DMS153 treated with DMSO at 0.1 percent for 48 hours (cell line): ENCODE data around the gene NAA80.
"Not testable (repeated sequence)": the region's sequence is repeated elsewhere in the genome, so short reads cannot be mapped to it uniquely, and the experiment has no call there.

Source experiments
- DNase-seq: peaks from one replicate; lab custom pipeline; 2025; ENCODE audit not compliant: unreplicated experiment; lab: John Stamatoyannopoulos, UW

NAA80 gene

DNA sequence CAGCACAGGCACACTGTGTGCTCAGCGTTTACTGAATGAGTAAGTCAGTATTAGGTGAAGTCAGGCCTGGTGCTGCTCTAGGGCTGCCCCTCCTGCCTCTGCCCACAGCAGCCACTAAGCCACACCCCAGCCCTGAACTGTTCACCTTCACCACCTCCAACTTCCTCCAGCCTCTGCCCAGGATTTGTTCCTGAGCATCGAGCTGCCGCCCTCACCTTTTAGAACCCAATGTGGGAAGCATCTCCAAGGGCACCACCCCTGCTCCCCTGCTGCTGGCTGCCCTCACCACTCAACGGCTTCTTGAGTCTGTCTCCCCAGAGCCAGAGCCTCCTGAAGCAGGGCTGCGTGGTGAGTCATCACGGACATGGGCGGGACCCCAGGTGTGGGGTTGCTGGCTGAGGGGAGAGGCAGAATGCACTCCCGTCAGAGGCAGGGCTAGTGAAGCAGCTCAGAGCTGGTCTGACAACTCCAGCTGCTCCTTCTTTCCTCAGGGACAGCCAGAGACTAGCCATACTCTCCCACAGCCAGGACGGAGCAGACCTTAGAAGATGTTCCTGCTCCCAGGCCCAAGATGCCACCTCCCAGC is 17.5 kb upstream of the NAA80 start:
- DNase-seq = no peak

DNA sequence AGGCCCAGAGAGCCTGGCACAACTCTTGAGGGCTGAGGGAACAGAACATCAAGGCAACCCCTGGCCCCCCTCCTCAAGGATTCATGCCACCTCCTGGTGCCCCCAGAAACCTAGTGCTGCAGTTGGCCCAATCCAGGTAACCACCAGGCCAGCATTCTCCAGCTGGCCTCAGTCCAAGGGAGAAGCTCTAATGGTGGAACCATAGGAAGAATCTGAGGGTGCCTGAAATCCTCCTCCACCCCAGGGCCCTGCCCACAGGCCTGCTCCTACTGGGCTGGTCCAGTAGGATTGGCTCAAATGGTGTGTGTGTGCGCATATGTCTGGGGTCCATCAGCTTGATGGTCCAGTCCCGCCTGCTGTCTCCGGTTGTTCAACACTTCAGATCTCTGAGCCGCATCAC is 15.6 kb upstream of the NAA80 start:
- no peak for DNase-seq

GRCh38 chr3:50314342-50314741 is 15.1 kb upstream of the NAA80 start:
- DNase-seq = no peak

DNA sequence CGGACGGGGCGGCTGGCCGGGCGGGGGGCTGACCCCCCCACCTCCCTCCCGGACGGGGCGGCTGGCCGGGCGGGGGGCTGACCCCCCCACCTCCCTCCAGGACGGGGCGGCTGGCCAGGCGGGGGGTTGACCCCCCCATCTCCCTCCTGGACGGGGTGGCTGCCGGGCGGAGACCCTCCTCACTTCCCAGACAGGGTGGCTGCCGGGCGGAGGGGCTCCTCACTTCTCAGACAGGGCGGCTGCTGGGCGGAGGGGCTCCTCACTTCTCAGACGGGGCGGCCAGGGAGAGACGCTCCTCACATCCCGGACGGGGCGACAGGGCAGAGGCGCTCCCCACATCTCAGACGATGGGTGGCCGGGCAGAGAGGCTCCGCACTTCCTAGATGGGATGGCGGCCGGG is 12.8 kb upstream of the NAA80 start:
- not testable (repeated sequence) for DNase-seq

DNA sequence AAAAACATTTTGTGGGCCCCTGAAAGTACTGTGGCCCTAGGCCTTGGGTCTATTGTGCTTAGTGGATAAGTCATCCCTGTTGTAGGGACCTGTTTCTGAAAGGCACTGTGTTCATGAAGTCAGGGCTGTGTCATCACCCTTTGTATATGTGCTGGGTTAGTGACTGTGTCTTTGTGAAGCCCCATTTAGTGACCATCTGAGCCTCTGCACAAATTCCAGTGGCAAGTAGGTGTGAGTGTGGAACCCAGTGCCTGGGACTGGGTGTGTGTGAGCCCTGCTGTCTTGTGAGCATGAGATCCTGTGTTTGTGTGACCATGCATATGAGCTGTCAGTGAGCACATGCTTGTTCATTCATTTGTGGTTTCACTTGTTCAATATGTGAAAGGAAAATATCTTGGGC is 5.4 kb upstream of the NAA80 start:
- DNase-seq = no peak

DNA sequence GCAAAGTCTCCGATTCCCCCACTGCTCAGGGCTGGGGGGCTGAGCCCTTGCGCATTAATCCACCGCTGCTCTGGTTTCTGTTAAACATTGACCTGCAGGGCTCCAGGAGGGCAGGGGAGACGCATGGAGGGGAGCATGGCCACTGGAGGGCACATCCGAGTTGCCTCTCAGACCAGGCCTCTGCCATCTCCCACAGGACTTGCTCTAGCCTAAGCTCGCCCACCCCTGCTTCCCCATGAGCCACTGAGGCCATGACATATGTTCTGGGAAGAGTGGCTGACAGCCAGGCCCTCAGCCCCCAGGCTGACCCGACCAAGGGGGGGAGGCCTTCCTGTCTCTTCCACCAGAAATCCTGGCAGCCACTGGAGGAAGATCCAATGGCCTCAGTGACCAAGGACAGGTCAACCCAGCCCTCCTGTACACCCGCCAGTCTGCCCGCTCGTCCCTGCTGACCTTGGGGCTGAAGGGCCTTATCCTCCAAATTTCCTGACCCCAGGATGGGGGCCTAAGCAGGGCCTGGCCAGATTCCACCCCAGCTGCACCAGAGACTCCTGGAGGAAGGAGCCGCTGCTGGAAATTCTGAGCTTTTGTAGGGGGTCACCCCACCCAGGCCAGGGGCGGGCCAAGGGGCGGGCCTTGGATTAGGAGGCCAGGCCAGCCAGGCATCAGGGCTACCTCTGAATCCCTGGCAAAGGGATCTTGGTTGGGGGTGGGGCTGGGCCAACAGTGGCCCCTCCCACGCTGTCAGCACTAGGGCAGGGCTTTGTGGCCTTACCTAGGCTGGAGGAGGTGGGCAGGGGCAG is 4.0 kb upstream of the NAA80 start, which contains the start of gene HYAL1:
TSS of gene HYAL1 (minus strand) at position 562 of the 803 bp plus-strand sequence. CDS start 618 bp downstream, outside the sequence.
- no peak for DNase-seq

DNA sequence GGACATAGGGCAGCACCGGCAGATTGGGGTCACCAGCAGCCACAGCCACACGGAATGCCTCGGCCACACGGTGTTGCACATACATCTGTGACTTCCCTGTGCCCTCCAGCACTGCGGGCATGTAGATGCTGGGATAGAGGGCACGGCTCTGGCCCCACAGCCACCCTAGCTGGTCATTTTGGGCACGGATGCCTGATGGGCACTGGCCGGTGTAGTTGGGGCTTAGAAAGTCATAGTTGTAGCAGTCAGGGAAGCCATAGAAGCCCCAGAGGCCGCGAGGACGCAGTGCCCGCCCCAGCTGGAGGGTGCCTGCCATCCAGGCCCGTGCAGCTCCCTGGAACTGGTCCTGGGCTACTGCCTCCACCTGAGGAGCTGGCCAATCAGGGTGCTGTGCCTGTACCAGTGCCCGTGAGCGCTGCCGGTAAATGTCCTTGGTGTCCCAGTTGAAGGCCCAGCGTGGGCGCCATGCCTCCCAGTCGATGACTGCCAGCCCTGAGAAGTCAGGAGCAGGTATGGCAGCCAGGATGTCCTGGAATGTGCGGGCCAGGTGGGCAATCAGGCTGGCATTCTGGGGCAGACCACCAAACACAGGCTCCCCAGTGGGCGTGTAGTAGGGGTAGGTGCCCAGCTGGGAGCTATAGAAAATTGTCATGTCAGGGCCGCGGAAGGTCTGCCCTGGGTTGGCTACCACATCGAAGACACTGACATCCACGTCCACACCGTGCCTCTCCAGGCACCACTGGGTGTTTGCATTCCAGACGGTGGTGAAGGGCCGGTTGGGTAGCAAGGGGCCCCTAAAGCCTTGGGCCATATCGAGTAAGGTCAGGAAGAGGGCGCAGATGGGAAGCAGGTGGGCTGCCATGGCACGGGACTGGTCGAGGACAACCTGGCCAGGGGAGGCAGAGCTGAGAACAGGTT is 3.1 kb upstream of the NAA80 start:
- no peak for DNase-seq

- DNase-seq = no peak
Measured at GRCh38 chr3:50300681-50301254, 1.6 kb upstream of the NAA80 start.

DNA sequence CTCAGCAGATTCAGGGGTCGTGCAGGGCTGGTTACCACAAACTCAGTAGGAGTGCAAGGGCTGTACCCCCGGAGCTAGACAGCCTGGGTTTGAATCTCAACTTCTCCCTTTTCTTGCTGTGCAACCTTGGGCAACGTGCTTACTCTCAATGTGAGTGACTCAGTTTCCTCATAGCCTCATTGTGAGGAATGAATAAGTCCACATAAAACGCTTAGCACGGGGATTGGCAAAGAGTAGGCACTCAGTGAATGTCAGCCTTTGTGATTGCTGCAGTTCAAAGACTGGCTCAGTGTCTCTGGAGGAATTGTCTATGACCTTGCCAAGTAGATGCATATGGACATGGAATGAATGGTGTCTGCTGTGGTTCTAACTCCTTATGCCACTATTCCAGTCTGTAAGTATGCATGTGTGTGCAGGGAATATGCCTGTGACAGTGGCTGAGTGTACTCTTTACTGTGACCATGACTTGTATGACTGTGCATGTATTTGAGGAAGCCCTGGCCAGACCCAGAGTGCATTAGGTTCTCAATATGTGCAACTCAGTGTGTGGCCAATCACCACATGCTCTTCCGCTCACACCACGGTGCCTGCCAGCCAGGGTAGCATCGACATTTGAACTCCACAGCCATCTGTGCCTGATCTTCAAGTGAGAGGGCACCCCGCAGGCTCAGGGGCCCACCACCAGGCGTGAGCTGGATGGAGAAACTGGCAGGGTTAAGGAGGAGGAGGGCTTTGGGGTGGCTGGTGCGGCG is 900 bp upstream of the NAA80 start:
- no peak for DNase-seq

DNA sequence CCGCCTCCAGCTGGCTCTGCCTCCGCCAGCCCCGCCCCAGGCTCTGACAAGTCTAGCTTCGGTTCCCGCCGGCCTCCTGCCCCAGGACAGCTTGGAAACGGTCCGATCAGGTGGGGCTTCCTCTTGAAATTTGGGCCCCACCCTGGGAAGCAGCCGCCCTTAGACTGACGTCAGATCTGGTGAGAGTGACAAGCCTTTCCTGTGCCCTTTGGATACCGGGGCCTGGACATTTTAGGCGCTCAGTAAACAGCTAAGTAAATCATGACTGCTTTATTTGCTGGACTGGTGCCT is 378 bp upstream of the NAA80 start:
- DNase-seq = no peak

DNA sequence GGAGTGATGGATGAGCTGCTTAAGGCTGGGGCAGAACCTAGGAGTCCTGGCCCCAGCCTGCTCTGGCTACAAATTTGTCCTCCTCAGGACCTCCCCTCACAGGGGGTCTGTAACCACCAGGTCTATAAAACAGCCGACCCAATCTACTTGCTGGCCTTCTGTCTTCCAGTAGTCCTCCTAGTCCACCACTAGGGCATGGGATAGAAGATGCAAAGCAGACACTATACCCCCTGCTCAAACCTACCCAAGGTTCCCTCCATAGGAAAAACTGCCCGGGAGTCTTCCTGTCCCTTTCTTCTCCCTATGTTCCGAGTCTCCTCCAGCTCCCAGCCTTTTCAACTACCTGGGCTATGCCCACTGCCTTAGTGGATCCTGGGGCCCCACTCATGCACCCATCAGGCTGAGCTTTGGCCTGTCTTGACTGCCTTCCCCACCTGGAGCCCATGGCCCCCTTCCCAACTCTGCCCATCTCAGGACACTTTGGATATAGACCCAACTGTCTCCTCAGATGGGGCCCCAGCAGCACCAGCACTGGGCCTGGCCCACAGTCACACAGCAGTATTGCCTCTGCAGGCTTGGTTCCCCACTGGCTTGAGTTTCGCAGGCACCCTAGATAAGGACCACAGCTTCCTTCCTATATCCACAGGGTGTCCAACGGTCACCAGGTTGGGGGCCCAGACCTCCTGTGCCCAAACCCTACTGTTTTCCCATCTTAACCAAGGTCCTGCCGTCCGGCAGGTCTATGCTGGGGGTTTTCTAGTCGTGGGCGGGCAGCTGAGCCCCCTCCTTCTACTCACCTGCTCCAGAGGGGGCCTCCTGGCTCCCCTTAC is 1.1 kb downstream of the NAA80 start:
- no peak for DNase-seq

- no peak for DNase-seq
Measured at GRCh38 chr3:50297384-50297775, 1.8 kb downstream of the NAA80 start.

DNA sequence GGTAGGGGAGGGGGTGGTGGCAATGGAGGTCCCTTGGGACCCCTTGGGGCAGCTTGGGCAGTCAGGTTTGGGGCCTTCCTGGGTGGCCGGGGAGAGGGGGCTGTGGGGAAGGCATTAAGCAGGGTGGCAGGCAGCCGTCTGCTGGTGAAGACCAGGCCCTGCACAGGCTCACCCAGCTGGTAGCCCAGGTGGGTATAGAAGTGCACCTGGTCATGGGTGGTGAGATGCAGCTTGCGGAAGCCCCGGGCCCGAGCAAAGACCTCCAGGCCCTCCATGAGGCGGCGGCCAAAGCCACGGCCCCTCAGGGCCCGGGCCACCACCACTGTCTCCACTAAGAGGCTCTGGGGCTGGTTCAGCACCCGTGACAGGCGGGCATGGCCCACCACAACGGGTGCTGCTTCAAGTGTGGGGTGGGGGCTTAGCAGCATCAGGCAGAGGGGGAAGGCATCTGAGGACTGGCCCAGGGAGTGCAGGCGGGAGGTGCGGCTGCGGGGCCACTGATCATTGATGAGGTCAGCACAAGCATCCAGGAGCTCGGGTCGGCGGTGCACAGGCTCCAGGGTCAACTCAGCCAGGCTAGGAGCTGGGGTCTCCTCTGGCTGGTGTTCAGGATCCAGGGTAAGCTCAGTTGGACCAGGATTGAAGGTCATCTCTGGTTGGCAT is 2.4 kb downstream of the NAA80 start:
- no peak for DNase-seq

DNA sequence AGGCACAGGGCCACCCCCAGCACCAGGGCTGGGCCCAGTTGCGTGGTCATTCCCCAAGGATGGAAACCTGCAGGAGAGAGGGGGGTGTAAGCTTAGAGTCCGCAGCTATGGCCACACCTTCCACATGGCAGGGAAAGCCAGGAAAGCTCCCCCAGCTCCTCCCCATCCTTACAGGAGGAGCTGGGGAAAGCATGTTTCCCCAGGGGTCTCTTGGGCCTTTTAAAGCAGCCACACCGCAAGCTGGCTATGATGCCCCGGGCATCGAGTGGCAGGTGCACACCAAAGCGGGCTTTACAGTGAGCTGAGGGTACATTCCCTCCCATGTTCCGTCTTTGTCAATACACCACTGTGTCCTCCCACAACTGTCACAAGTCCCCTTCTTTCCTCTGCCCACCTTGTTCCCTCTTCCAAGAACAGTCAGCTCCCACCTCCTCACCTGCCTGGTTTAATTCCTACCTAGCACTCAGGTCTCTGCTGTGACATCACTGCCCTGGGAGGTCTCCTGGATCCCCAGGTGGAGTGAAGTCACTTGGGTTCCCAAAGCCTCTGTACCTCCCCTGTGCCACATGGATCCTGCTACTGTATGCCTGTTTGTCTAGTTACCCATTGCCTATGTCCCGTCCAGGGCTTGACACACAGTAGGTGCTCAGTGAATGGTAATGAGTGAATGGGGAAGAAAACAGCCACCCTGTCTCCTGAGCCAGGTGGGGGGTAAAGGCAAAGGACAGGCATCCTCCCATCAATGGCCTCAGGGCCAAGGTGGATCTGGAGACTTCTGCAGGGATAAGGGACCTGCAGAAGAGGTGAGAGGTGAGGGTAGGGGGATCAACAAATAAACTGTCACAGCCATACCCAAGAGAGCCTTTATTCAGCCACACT is 3.4 kb downstream of the NAA80 start:
- no peak for DNase-seq

- DNase-seq = no peak
Measured at GRCh38 chr3:50294492-50295403, 4.5 kb downstream of the NAA80 start.

GRCh38 chr3:50294089-50294488 is 5.1 kb downstream of the NAA80 start:
- DNase-seq = no peak

DNA sequence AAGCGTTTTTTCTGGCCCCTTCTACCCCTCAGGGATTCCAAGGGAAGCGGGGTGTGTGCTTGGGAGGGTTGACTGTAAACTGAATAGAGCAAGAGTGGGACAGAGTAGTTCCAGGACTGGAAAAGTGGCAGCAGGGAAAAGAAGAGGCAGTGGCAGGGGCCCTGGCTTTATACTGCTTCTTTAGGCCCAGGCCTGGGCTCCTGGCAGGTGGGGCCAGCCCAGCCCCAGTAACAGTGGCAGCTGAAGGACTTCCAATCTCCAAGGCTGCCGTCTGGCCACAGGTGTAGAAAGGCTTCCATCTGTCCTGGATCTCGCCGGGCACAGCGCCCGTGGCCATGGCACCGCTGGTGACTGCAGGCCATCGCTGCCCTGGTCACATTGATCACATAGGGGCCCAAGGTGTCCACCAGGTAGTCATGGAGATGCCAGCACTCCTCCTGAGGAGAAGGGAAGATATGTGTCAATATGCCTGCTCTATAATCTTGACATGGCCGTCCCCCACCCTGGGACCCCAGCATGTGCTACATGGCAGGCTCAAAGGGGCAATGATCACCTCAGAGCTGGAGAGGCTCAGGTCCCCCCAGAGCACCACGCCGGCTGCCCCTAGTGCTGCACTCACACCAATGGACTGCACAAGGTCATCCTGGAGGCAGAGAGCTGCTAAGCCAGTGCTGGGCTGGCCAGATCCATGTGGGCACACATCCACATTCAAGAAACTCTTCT is 6.0 kb downstream of the NAA80 start:
- no peak for DNase-seq
